Keratinocyte (primary cell): Measurements from ENCODE around the gene ABCD1. TPM values are rescaled to one million over a fixed set of nuclear protein-coding genes. Genes with fewer than 3 reads are reported as not detected.

Experiments used
- DNase-seq: peaks from one replicate; pipeline ENCODE4 v3.0.0-alpha.2; 2011; ENCODE audit warnings: low read depth, missing footprints, low spot score
- FAIRE-seq: peaks from 2 replicates; lab custom pipeline; 2011; peaks lifted over from hg19 to GRCh38; lab: Jason Lieb, UNC
- H2AFZ ChIP-seq: 2 replicates; pipeline ENCODE4 v1.6.0; 2012; ENCODE audit warnings: low read length, control low read depth, inconsistent platforms; ENCODE audit not compliant: control insufficient read depth
- H3K27ac ChIP-seq: 2 replicates; pipeline ENCODE4 v1.5.1; 2011; ENCODE audit warnings: low read length; ENCODE audit not compliant: control insufficient read depth, insufficient read depth
- H3K27me3 ChIP-seq: 3 replicates; pipeline ENCODE4 v1.6.0; 2011; ENCODE audit warnings: low read length; ENCODE audit not compliant: control insufficient read depth, insufficient read depth; ENCODE audit errors: extremely low read depth
- H3K36me3 ChIP-seq, 2 experiments: 2 replicates in 1 of 2; 3 replicates in 1 of 2; pipeline ENCODE4 v1.5.1; 2011; ENCODE audit warnings: low read length in 2 of 2, mild to moderate bottlenecking in 1 of 2; ENCODE audit not compliant: control insufficient read depth in 2 of 2, insufficient read depth in 2 of 2; ENCODE audit errors: extremely low read depth in 1 of 2
- H3K4me1 ChIP-seq: 3 replicates; pipeline ENCODE4 v1.5.1; 2011; ENCODE audit warnings: low read length; ENCODE audit not compliant: control insufficient read depth, insufficient read depth; ENCODE audit errors: extremely low read depth
- H3K4me2 ChIP-seq: 3 replicates; pipeline ENCODE4 v1.6.0; 2011; ENCODE audit warnings: low read depth, low read length; ENCODE audit not compliant: control insufficient read depth, insufficient read depth; ENCODE audit errors: extremely low read depth
- H3K4me3 ChIP-seq, 3 experiments: fragments of 200-600 bp in 1 of 3; sonication (generic) in 1 of 3; 2 replicates in 2 of 3; 3 replicates in 1 of 3; pipeline ENCODE4 v1.5.1; 2011 to 2016; ENCODE audit warnings: low read length in 3 of 3, mild to moderate bottlenecking in 3 of 3, control low read depth in 2 of 3, inconsistent platforms in 1 of 3, low read depth in 1 of 3, mixed read lengths in 1 of 3, mixed run types in 1 of 3, moderate library complexity in 1 of 3; ENCODE audit not compliant: control insufficient read depth in 2 of 3, insufficient read depth in 2 of 3; ENCODE audit errors: extremely low read depth in 1 of 3
- H3K79me2 ChIP-seq: 2 replicates; pipeline ENCODE4 v1.6.0; 2012; ENCODE audit warnings: low read length; ENCODE audit not compliant: control insufficient read depth, insufficient read depth
- H3K9ac ChIP-seq: 3 replicates; pipeline ENCODE4 v1.6.0; 2011; ENCODE audit warnings: low read length; ENCODE audit not compliant: control insufficient read depth, insufficient read depth; ENCODE audit errors: extremely low read depth
- H3K9me1 ChIP-seq: 3 replicates; pipeline ENCODE4 v1.6.0; 2011; ENCODE audit warnings: low read length; ENCODE audit not compliant: control insufficient read depth, insufficient read depth; ENCODE audit errors: extremely low read depth
- H3K9me3 ChIP-seq: 2 replicates; pipeline ENCODE4 v1.5.1; 2012; ENCODE audit warnings: low read depth, low read length; ENCODE audit not compliant: control insufficient read depth
- H4K20me1 ChIP-seq: 3 replicates; pipeline ENCODE4 v1.6.0; 2011; ENCODE audit warnings: low read length; ENCODE audit not compliant: control insufficient read depth, insufficient read depth; ENCODE audit errors: extremely low read depth
- CTCF ChIP-seq, 3 experiments: IDR thresholded peaks in 1 of 3; conservative IDR thresholded peaks in 1 of 3; optimal IDR thresholded peaks in 1 of 3; 2 replicates in 2 of 3; 3 replicates in 1 of 3; pipeline versions ENCODE3 to v1.5.1; 2011; ENCODE audit warnings: low read length in 3 of 3, mild to moderate bottlenecking in 3 of 3, moderate library complexity in 2 of 3, control low read depth in 1 of 3, inconsistent platforms in 1 of 3; ENCODE audit not compliant: insufficient read depth in 2 of 3; ENCODE audit errors: extremely low read depth in 1 of 3
- EZH2 ChIP-seq: IDR thresholded peaks from one replicate; pipeline ENCODE4 v1.6.1; 2012; ENCODE audit warnings: inconsistent platforms, mild to moderate bottlenecking, low read length, moderate library complexity
- dilution Hi-C: fragments of 300-500 bp; cut with MboI; formaldehyde crosslinking; loops from one replicate; pipeline ENCODE4 v1.7.0; 2020; ENCODE audit warnings: low sequenced_read_pairs; ENCODE audit not compliant: extremely low pct_ligation_motif_present
- polyA plus RNA-seq, 5 experiments: library from polyadenylated mRNA; depleted of rRNA in 3 of 5; stranded (reverse) in 3 of 5; stranded (forward) in 1 of 5; unstranded in 1 of 5; fragments of >200 nt; gene quantifications; 1 replicate in 1 of 5; 2 replicates in 3 of 5; 3 replicates in 1 of 5; pipeline versions ENCODE4 v1.2.1 to v1.2.3, GENCODE V29; 2011 to 2012; ENCODE audit warnings: missing spikeins in 2 of 5, low read depth in 1 of 5, low replicate concordance in 1 of 5

The ABCD1 gene
- polyA plus RNA-seq, 1 donor (not counting 4 experiments of a cell fraction or from before 2014, with no cell fraction given), result 0.81 TPM

DNA sequence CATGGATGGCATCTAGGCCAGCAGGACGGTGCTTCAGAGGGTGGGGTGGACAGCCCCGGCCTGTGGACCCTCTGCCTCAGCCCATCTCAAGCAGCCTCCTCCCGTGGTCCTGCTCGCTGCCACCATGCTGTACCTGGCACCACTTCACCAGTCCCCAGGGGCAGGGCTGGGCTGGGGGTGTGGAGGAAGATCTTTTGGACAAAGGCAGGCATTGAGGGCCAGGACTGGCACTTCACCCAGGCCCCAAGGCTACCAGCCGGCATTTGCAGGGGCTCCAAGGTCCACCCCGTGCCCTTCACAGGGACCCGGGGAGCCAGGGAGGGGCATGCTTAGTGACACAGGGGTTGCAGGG is 40.1 kb downstream of the ABCD1 start:
- Histone ChIP-seq H3K9me1 (no peaks in the 10 kb centered on the region), H3K4me3 (peak overlapping the region in 2 of 3 experiments; percentile 46 to 57), H3K36me3 (peaks cover 0 to 2% of the 10 kb centered on the region in 2 experiments), H2AFZ (no peak overlapping the region), H3K9me3 (peaks cover 2% of the 10 kb centered on the region), H4K20me1 (no peaks in the 10 kb centered on the region), H3K9ac (no peak overlapping the region), H3K27me3 (no peaks in the 10 kb centered on the region), H3K4me1 (peaks cover 13% of the 10 kb centered on the region), H3K79me2 (peaks cover 2% of the 10 kb centered on the region), H3K4me2 (peak overlapping the region; percentile 67), H3K27ac (no peak overlapping the region)
- DNase-seq (no peak), FAIRE-seq (no peak)
- TF ChIP-seq EZH2, result no peak
- TF ChIP-seq CTCF (optimal IDR thresholded peaks at IDR 0.05 in 1 of 3, IDR thresholded peaks at IDR 0.05 in 1 of 3, conservative IDR thresholded peaks at IDR 0.05 in 1 of 3; ENCODE audit: extremely low read depth in 1 of 3, insufficient read depth in 2 of 3, low read length in 3 of 3), result no peak
- dilution Hi-C loops, result no loop called here

DNA sequence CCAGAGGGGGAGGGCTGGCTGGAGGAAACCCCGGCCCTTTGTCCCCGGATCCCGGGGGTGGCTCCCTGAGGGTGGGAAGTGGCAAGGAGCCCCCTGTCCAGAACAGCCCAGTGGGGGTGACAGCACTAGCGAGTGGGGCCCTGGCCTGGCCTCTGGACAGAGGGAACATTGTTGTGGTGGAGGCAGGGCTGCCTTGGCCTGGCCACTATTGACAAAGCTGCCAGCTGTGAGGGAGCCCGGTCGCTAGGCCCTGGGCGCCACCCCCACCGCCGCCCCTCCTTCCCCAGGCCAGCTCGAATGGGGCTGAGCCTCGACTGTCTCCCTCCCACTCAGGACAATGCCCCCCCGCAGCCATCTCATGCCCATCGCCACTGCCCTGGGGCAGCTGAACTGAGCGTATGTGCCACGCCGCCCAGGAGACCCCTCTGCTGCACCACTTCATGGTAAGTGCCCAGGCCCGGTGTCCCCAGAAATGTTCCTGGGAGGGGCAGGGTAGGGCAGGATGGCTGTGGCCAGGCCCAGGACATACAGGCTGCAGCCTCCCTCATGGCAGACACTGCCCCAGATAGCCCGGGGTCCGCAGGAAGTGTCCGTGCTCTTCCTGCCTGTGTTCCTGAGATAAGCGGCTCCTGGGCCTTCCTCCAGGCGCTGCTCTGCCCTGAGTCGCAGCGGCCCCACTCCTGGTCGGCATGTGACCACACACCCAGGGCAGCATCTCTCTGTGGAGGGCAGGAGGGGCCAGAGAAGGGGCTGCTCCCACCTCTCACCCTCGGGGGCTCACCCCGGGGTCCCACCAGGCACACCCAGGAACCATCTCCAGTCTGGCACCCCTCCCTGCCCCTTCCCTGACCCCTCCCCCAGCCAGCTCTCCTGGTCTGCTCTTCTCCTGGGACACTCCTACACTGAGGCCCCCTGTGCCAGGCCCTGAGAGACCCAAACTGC is 40.8 kb downstream of the ABCD1 start:
- dilution Hi-C loops, result no loop called here
- H4K20me1 ChIP-seq, result no peaks in the 10 kb centered on the region
- DNase-seq (no peak), FAIRE-seq (no peak)
- peaks cover 2% of the 10 kb centered on the region for H3K79me2 ChIP-seq
- no peak overlapping the region for H3K27ac ChIP-seq
- peaks cover 13% of the 10 kb centered on the region for H3K4me1 ChIP-seq
- H3K4me2 ChIP-seq, result peak overlapping the region; percentile 41
- peak overlapping the region in 2 of 3 experiments; percentile 46 to 57 for H3K4me3 ChIP-seq
- peaks cover 0 to 2% of the 10 kb centered on the region in 2 experiments for H3K36me3 ChIP-seq
- no peaks in the 10 kb centered on the region for H3K27me3 ChIP-seq
- H3K9me3 ChIP-seq, result peaks cover 4% of the 10 kb centered on the region
- no peaks in the 10 kb centered on the region for H3K9me1 ChIP-seq
- peak overlapping the region; percentile 33 for H3K9ac ChIP-seq
- H2AFZ ChIP-seq, result no peak overlapping the region
- TF ChIP-seq CTCF (optimal IDR thresholded peaks at IDR 0.05 in 1 of 3, IDR thresholded peaks at IDR 0.05 in 1 of 3, conservative IDR thresholded peaks at IDR 0.05 in 1 of 3; ENCODE audit: extremely low read depth in 1 of 3, insufficient read depth in 2 of 3, low read length in 3 of 3) (no peak), EZH2 (no peak)
